GM08714 (cell line): ENCODE data around the gene LRFN4.
"Not testable (repeated sequence)": the region's sequence is repeated elsewhere in the genome, so short reads cannot be mapped to it uniquely, and the experiment has no call there.

Experiments
- H3K4me3 ChIP-seq: fragments of 200-500 bp; sonication (Bioruptor generic); 2 replicates; pipeline ENCODE4 v1.5.1; 2014; ENCODE audit warnings: mild to moderate bottlenecking, low read length, inconsistent platforms
- ZNF274 ChIP-seq: IDR thresholded peaks from 2 replicates; pipeline ENCODE4 v1.6.1; 2012; ENCODE audit warnings: mild to moderate bottlenecking, low read depth, low read length

Gene LRFN4

GRCh38 chr11:66856496-66857233 is at the start of gene LRFN4:
LRFN4 (plus strand) TSS chr11:66857064; CDS start chr11:66857745, 681 bp downstream.
- peak within 1 kb of the TSS; percentile 89 for H3K4me3 ChIP-seq
- no peak for TF ChIP-seq ZNF274

- no peak for TF ChIP-seq ZNF274
- H3K4me3 ChIP-seq, result no peak overlapping the region
These were observed 47.3 kb upstream of the LRFN4 start for GRCh38 chr11:66809592-66809991.

- no peak for TF ChIP-seq ZNF274
- no peak overlapping the region for H3K4me3 ChIP-seq
These were observed 46.2 kb upstream of the LRFN4 start for GRCh38 chr11:66810576-66811185.

GRCh38 chr11:66814678-66815077 is 42.2 kb upstream of the LRFN4 start:
- no peak for TF ChIP-seq ZNF274
- H3K4me3 ChIP-seq, result no peak overlapping the region

GRCh38 chr11:66815646-66816045 is 41.2 kb upstream of the LRFN4 start:
- H3K4me3 ChIP-seq, result no peak overlapping the region
- no peak for TF ChIP-seq ZNF274

- no peak for TF ChIP-seq ZNF274
These were observed 38.5 kb upstream of the LRFN4 start for GRCh38 chr11:66818231-66818955.

GRCh38 chr11:66820381-66820780 is 36.5 kb upstream of the LRFN4 start:
- no peak overlapping the region for H3K4me3 ChIP-seq

More at GRCh38 chr11:66818231-66818955, 38.5 kb upstream of the LRFN4 start:
- H3K4me3 ChIP-seq, result no peak overlapping the region

GRCh38 chr11:66820901-66821300 is 36.0 kb upstream of the LRFN4 start:
- H3K4me3 ChIP-seq, result no peak overlapping the region
- no peak for TF ChIP-seq ZNF274

More at GRCh38 chr11:66820381-66820780, 36.5 kb upstream of the LRFN4 start:
- no peak for TF ChIP-seq ZNF274

GRCh38 chr11:66823700-66824099 is 33.2 kb upstream of the LRFN4 start:
- no peak overlapping the region for H3K4me3 ChIP-seq
- TF ChIP-seq ZNF274, result no peak

GRCh38 chr11:66824573-66824972 is 32.3 kb upstream of the LRFN4 start:
- H3K4me3 ChIP-seq, result not testable (repeated sequence)

GRCh38 chr11:66834539-66834845 is 22.4 kb upstream of the LRFN4 start:
- H3K4me3 ChIP-seq, result no peak overlapping the region
- no peak for TF ChIP-seq ZNF274

- H3K4me3 ChIP-seq, result no peak overlapping the region
These were observed 21.9 kb upstream of the LRFN4 start for GRCh38 chr11:66834943-66835342.

GRCh38 chr11:66835768-66836405 is 21.0 kb upstream of the LRFN4 start:
- no peak overlapping the region for H3K4me3 ChIP-seq

More at GRCh38 chr11:66834943-66835342, 21.9 kb upstream of the LRFN4 start:
- TF ChIP-seq ZNF274, result no peak

GRCh38 chr11:66840317-66841091 is 16.4 kb upstream of the LRFN4 start:
- H3K4me3 ChIP-seq, result no peak overlapping the region
- TF ChIP-seq ZNF274, result no peak

More at GRCh38 chr11:66835768-66836405, 21.0 kb upstream of the LRFN4 start:
- no peak for TF ChIP-seq ZNF274
